GM03348 (cell line): ENCODE measurements around the gene ANO3.
A peak's percentile ranks its signal among the peaks of the same experiment; 100 is the strongest.
"Not testable (repeated sequence)": the region's sequence is repeated elsewhere in the genome, so short reads cannot be mapped to it uniquely, and the experiment has no call there.

ENCODE experiments used
- DNase-seq: peaks from one replicate; pipeline ENCODE4 v3.0.0; 2012; ENCODE audit warnings: low spot score

The ANO3 gene

GRCh38 chr11:26331911-26332571 is at the start of gene ANO3:
TSS of gene ANO3 (plus strand) at chr11:26332130. CDS start at chr11:26332276, 146 bp downstream.
- DNase-seq: peak; percentile 82

GRCh38 chr11:26283852-26284408 is 48.0 kb upstream of the ANO3 start:
- DNase-seq: no peak

GRCh38 chr11:26285608-26286007 is 46.3 kb upstream of the ANO3 start:
- no peak for DNase-seq

GRCh38 chr11:26286472-26287066 is 45.4 kb upstream of the ANO3 start:
- DNase-seq: peak; percentile 15

- no peak for DNase-seq
Observed at GRCh38 chr11:26287067-26287518, 44.8 kb upstream of the ANO3 start.

- peak; percentile 67 for DNase-seq
Observed at GRCh38 chr11:26297189-26297975, 34.5 kb upstream of the ANO3 start.

- DNase-seq: not testable (repeated sequence)
Observed at GRCh38 chr11:26316372-26316771, 15.6 kb upstream of the ANO3 start.

- no peak for DNase-seq
Observed at GRCh38 chr11:26319906-26320305, 12.0 kb upstream of the ANO3 start.

- no peak for DNase-seq
Observed at GRCh38 chr11:26321516-26321915, 10.4 kb upstream of the ANO3 start.

GRCh38 chr11:26322335-26323067 is 9.4 kb upstream of the ANO3 start:
- DNase-seq: no peak

GRCh38 chr11:26323837-26324236 is 8.1 kb upstream of the ANO3 start:
- DNase-seq: no peak

GRCh38 chr11:26324270-26324669 is 7.7 kb upstream of the ANO3 start:
- DNase-seq: no peak

GRCh38 chr11:26326793-26327400 is 5.0 kb upstream of the ANO3 start:
- no peak for DNase-seq

GRCh38 chr11:26329206-26329605 is 2.7 kb upstream of the ANO3 start:
- DNase-seq: no peak

- no peak for DNase-seq
Observed at GRCh38 chr11:26330262-26330661, 1.7 kb upstream of the ANO3 start.

- no peak for DNase-seq
Observed at GRCh38 chr11:26332572-26332915, 614 bp downstream of the ANO3 start.

GRCh38 chr11:26333906-26334305 is 2.0 kb downstream of the ANO3 start:
- DNase-seq: no peak

GRCh38 chr11:26335903-26336302 is 4.0 kb downstream of the ANO3 start:
- DNase-seq: no peak

- DNase-seq: peak; percentile 11
Observed at GRCh38 chr11:26344647-26345046, 12.7 kb downstream of the ANO3 start.

- DNase-seq: no peak
Observed at GRCh38 chr11:26348776-26349175, 16.8 kb downstream of the ANO3 start.

GRCh38 chr11:26350002-26350401 is 18.1 kb downstream of the ANO3 start:
- no peak for DNase-seq

- DNase-seq: no peak
Observed at GRCh38 chr11:26353010-26353409, 21.1 kb downstream of the ANO3 start.
